Transverse colon (tissue), 4 donors: ENCODE results near the gene PLCB1. TPM values are rescaled to one million over a fixed set of nuclear protein-coding genes. Genes with fewer than 3 reads are reported as not detected.

Experiments
- DNase-seq: peaks from one replicate; pipeline ENCODE4 v3.0.0-alpha.2; 2019
- H3K27ac ChIP-seq, 4 donors: fragments of 200-600 bp; sonication (generic); 2 replicates each; pipeline ENCODE4 v1.5.1; 2016 to 2018; ENCODE audit warnings: inconsistent platforms in 4 of 4
- H3K27me3 ChIP-seq: fragments of 200-600 bp; sonication (generic); 2 replicates; pipeline ENCODE4 v1.5.1; 2017; ENCODE audit warnings: inconsistent platforms
- H3K36me3 ChIP-seq, 4 donors: fragments of 200-600 bp; sonication (generic); 2 replicates each; pipeline ENCODE4 v1.5.1; 2017 to 2019; ENCODE audit warnings: inconsistent platforms in 4 of 4
- H3K4me1 ChIP-seq, 4 donors: fragments of 200-600 bp; sonication (generic); 2 replicates each; pipeline ENCODE4 v1.5.1; 2017 to 2020; ENCODE audit warnings: inconsistent platforms in 4 of 4
- H3K4me3 ChIP-seq, 4 donors: fragments of 200-600 bp; sonication (generic); 1 replicate in 1 of 4; 2 replicates in 3 of 4; pipeline versions ENCODE4 v1.5.1 to v1.6.1; 2017 to 2019; ENCODE audit warnings: inconsistent platforms in 4 of 4
- H3K9me3 ChIP-seq, 2 donors: fragments of 200-600 bp; sonication (generic); 2 replicates each; pipeline ENCODE4 v1.5.1; 2017 to 2019; ENCODE audit warnings: inconsistent platforms in 2 of 2
- CTCF ChIP-seq, 5 experiments: fragments of 200-600 bp in 3 of 5; fragments of 450-650 bp in 2 of 5; sonication (generic) in 3 of 5; IDR thresholded peaks; 1 replicate in 2 of 5; 2 replicates in 3 of 5; pipeline ENCODE4 v1.5.1; 2016 to 2017; ENCODE audit warnings: antibody characterized with exemption in 5 of 5, inconsistent platforms in 3 of 5, mild to moderate bottlenecking in 2 of 5, moderate library complexity in 1 of 5
- EP300 ChIP-seq: sonication (generic); formaldehyde crosslinking; IDR thresholded peaks from one replicate; pipeline ENCODE4 v1.6.1; 2017; ENCODE audit warnings: antibody characterized with exemption, low read depth
- POLR2A ChIP-seq: fragments of 450-650 bp; IDR thresholded peaks from one replicate; pipeline ENCODE4 v1.6.1; 2016; ENCODE audit warnings: antibody characterized with exemption, mild to moderate bottlenecking, moderate library complexity
- POLR2AphosphoS5 ChIP-seq, 3 donors: sonication (generic); formaldehyde crosslinking; IDR thresholded peaks; one replicate each; pipeline ENCODE4 v1.6.1; 2016; ENCODE audit warnings: antibody characterized with exemption in 3 of 3
- WGBS, 2 donors: methylation state at CpG; one replicate each; pipeline ENCODE4 v1.1.5; 2018; ENCODE audit warnings: low coverage in 1 of 2; 5-methylcytosine and 5-hydroxymethylcytosine counted together
- in situ Hi-C, 4 donors: fragments of 200-750 bp; cut with MboI; loops; one replicate each; pipeline versions ENCODE4 v1.15.0 to v1.15.1; 2017; ENCODE audit warnings: low sequenced_read_pairs in 3 of 4, low pct_ligation_motif_present in 1 of 4, low pct_unique_long_range_greater_than_20kb in 1 of 4
- intact Hi-C: fragments of 100-400 bp; cut with DNase I; formaldehyde crosslinking; loops from one replicate; pipeline ENCODE4 v1.15.1; 2023; ENCODE audit warnings: low total_unique reads
- total RNA-seq, 4 donors: library from RNA; depleted of rRNA; stranded (reverse); fragments of >200 nt; gene quantifications; one replicate each; pipeline ENCODE4 v1.1.0, GENCODE V29; 2016

Gene PLCB1
- total RNA-seq, 4 donors from 2014 or later, result 13.1 to 18.6 (median 15.8) TPM

DNA sequence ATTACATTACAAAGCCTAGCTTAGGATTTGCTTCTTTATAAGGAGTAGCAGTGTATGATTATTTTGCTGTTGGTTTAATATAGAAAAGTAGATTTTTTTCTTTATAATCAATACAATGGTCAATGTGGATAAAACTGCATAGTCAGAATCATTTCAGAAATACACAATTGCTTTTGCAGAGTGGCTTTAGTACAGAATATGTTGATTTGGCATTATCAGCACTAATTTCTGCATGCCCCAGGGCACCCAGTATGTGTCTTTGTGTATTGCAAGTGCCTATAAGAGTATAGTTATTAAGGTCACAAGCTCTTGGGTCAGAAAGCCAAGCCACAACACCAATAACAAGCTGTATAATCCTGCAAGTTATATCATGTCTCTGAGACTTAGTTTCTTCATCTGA, 258.4 kb downstream of the PLCB1 start:
- Histone ChIP-seq H3K4me3 (no peak overlapping the region), H3K36me3 (no peaks in the 10 kb centered on the region), H3K9me3 (no peaks in the 10 kb centered on the region), H3K27me3 (no peaks in the 10 kb centered on the region), H3K27ac (no peak overlapping the region), H3K4me1 (peaks cover 0 to 15% (median 0%) of the 10 kb centered on the region in 4 donors)
- no peak for TF ChIP-seq CTCF (IDR thresholded peaks at IDR 0.05)
- no peak for TF ChIP-seq POLR2A
- TF ChIP-seq EP300, result no peak
- TF ChIP-seq POLR2AphosphoS5 (IDR thresholded peaks at IDR 0.05), result no peak
- intact Hi-C loops (no loop called here), in situ Hi-C loops (loop anchor here in 3 of 4 donors (25.0 kb wide), 2 partner anchors 253 to 353 kb away; partner anchors contain the start of gene PLCB1 (in 2 of the 3))
- DNase-seq, result no peak

DNA sequence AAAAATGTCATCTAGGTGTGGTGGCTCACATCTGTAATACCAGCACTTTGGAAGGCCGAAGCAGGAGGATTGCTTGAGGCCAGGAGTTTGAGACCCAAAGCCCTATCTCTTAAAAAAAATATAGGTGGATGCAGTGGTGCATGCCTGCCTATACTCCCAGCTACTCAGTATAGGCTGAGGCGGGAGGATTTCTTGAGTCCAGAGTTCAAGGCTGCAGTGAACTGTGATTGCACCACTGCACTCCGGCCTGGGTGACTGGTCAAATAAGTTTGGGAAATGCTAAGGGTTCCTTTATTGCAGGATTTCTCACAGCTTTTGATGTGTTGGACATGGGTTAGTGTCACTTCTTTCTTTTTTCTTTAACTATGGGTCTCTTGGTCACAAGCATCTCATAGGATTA, 261.3 kb downstream of the PLCB1 start:
- Histone ChIP-seq H3K27me3 (no peaks in the 10 kb centered on the region), H3K4me3 (no peak overlapping the region), H3K36me3 (no peaks in the 10 kb centered on the region), H3K4me1 (peaks cover 0 to 12% (median 0%) of the 10 kb centered on the region in 4 donors), H3K9me3 (no peaks in the 10 kb centered on the region), H3K27ac (no peak overlapping the region)
- in situ Hi-C loops (loop anchor here in 3 of 4 donors (25.0 kb wide), 2 partner anchors 256 to 356 kb away; partner anchors contain the start of gene PLCB1 (in 2 of the 3)), intact Hi-C loops (loop anchor here (2.0 kb wide), 1 partner anchor 261 kb away; the partner anchor contains the start of gene PLCB1)
- 63 to 73% methylated on average over 2 to 3 of the region's 3 CpGs for WGBS, 2 donors
- TF ChIP-seq POLR2A (no peak), EP300 (no peak)
- DNase-seq, result no peak

DNA sequence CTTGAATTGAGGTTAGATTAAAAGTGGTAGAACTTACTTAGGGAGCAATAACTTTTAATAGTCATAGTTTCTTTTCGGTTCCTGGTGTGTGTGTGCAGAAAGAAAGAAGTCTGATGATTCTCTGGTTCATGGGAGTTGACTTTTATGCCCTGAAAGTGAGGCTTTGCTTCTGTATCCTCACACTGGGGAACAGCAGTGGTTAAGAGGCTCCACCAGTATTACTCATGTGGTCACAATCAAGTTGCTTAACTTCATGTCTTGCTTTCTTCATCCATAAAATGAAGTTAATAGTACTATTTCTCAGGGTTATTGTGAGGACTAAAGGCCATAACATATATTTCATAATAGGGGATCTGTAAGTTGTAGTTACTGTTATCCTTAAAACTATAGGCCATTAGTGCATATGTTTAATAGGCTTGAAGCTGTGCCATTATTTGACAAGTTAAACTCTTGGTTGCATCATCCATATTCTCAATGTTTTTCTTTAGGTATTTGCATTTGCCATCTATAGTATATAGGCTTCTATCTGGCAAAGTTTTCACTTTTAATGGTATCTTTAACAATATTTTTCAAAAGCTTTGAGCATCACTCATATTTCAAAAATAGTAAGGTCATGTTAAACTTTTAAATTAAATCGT, 262.4 kb downstream of the PLCB1 start:
- no peaks in the 10 kb centered on the region for H3K9me3 ChIP-seq
- H3K4me3 ChIP-seq, result no peak overlapping the region
- peaks cover 0 to 2% (median 0%) of the 10 kb centered on the region in 4 donors for H3K4me1 ChIP-seq
- DNase-seq, result no peak
- intact Hi-C loops, result no loop called here
- no peaks in the 10 kb centered on the region for H3K36me3 ChIP-seq
- in situ Hi-C loops, result loop anchor here in 3 of 4 donors (25.0 kb wide), 2 partner anchors 257 to 357 kb away; partner anchors contain the start of gene PLCB1 (in 2 of the 3)
- WGBS, 2 donors, result 73 to 81% methylated on average over 2 of the region's 2 CpGs
- no peak for TF ChIP-seq EP300
- TF ChIP-seq POLR2AphosphoS5 (IDR thresholded peaks at IDR 0.05), result no peak
- no peak for TF ChIP-seq POLR2A
- no peak for TF ChIP-seq CTCF (IDR thresholded peaks at IDR 0.05)
- H3K27ac ChIP-seq, result no peak overlapping the region
- no peaks in the 10 kb centered on the region for H3K27me3 ChIP-seq

GRCh38 chr20:8395956-8396355, 263.9 kb downstream of the PLCB1 start:
- TF ChIP-seq CTCF (IDR thresholded peaks at IDR 0.05), result no peak
- TF ChIP-seq POLR2AphosphoS5 (IDR thresholded peaks at IDR 0.05), result no peak
- in situ Hi-C loops, result loop anchor here in 3 of 4 donors (25.0 kb wide), 2 partner anchors 259 to 359 kb away; partner anchors contain the start of gene PLCB1 (in 2 of the 3)
- H3K36me3 ChIP-seq, result no peaks in the 10 kb centered on the region
- intact Hi-C loops, result no loop called here
- no peaks in the 10 kb centered on the region for H3K9me3 ChIP-seq
- H3K4me3 ChIP-seq, result no peak overlapping the region
- H3K4me1 ChIP-seq, result no peaks in the 10 kb centered on the region
- 43% methylated on average over 2 of the region's 2 CpGs for WGBS, 2 donors
- H3K27ac ChIP-seq, result no peak overlapping the region
- no peaks in the 10 kb centered on the region for H3K27me3 ChIP-seq
- no peak for DNase-seq
